Astrocyte of the cerebellum (primary cell): ENCODE results near the gene RIN2.

Experiments
- DNase-seq: peaks from one replicate; pipeline ENCODE4 v3.0.0-alpha.2; 2011; ENCODE audit warnings: low read depth
- H3K4me3 ChIP-seq: 2 replicates; pipeline ENCODE4 v1.5.1; 2011; ENCODE audit warnings: mild to moderate bottlenecking, low read depth, low read length, moderate library complexity
- CTCF ChIP-seq: IDR thresholded peaks from 2 replicates; pipeline ENCODE4 v1.5.1; 2012; ENCODE audit warnings: low read length, low read depth, moderate library complexity, mild to moderate bottlenecking; ENCODE audit errors: missing control alignments
- in situ Hi-C: cut with HindIII; loops from 2 replicates; pipeline ENCODE4 v1.10.0; 2017; ENCODE audit warnings: low sequenced_read_pairs

Gene RIN2

GRCh38 chr20:19777315-19777714 is 19.3 kb downstream of the RIN2 start:
- no peak for DNase-seq
- no peak overlapping the region for H3K4me3 ChIP-seq
- in situ Hi-C loops = no loop called here
- TF ChIP-seq CTCF = no peak

- H3K4me3 ChIP-seq = no peak overlapping the region
- no peak for TF ChIP-seq CTCF
- no peak for DNase-seq
- in situ Hi-C loops = no loop called here
Measured at GRCh38 chr20:19777981-19778380, 19.9 kb downstream of the RIN2 start.

GRCh38 chr20:19778404-19778803 is 20.3 kb downstream of the RIN2 start:
- TF ChIP-seq CTCF = no peak
- no peak overlapping the region for H3K4me3 ChIP-seq
- no peak for DNase-seq
- in situ Hi-C loops = no loop called here

GRCh38 chr20:19779634-19780033 is 21.6 kb downstream of the RIN2 start:
- no peak for TF ChIP-seq CTCF
- H3K4me3 ChIP-seq = no peak overlapping the region
- DNase-seq = no peak
- in situ Hi-C loops = loop anchor here (10.0 kb wide), 1 partner anchor 195 kb away; no protein-coding TSS in a partner anchor

GRCh38 chr20:19780261-19780660 is 22.2 kb downstream of the RIN2 start:
- in situ Hi-C loops = loop anchor here (10.0 kb wide), 1 partner anchor 195 kb away; no protein-coding TSS in a partner anchor

GRCh38 chr20:19781235-19781634 is 23.2 kb downstream of the RIN2 start:
- TF ChIP-seq CTCF = no peak
- no peak for DNase-seq
- no peak overlapping the region for H3K4me3 ChIP-seq
- in situ Hi-C loops = loop anchor here (10.0 kb wide), 1 partner anchor 194 kb away; no protein-coding TSS in a partner anchor

More at GRCh38 chr20:19780261-19780660, 22.2 kb downstream of the RIN2 start:
- DNase-seq = no peak
- TF ChIP-seq CTCF = no peak
- H3K4me3 ChIP-seq = no peak overlapping the region
